Nephron (organoid): ENCODE data around the gene TIMP1.

ENCODE experiments used
- H3K27ac Mint-ChIP-seq, 3 experiments: 2 replicates each; pipeline ENCODE4 v1.8.0; 2020; ENCODE audit warnings: mixed read lengths in 3 of 3, mild to moderate bottlenecking in 2 of 3, moderate library complexity in 1 of 3
- H3K27me3 Mint-ChIP-seq: 2 replicates; pipeline ENCODE4 v1.8.0; 2021; ENCODE audit warnings: low read depth, mild to moderate bottlenecking, moderate library complexity, mixed read lengths
- H3K36me3 Mint-ChIP-seq: 2 replicates; pipeline ENCODE4 v1.8.0; 2020; ENCODE audit warnings: low read depth, mixed read lengths
- H3K4me1 Mint-ChIP-seq: 2 replicates; pipeline ENCODE4 v1.8.0; 2020; ENCODE audit warnings: mixed read lengths
- H3K4me3 Mint-ChIP-seq, 3 experiments: 2 replicates each; pipeline ENCODE4 v1.8.0; 2020; ENCODE audit warnings: mild to moderate bottlenecking in 3 of 3, mixed read lengths in 3 of 3, moderate library complexity in 2 of 3
- H3K9me3 Mint-ChIP-seq: 2 replicates; pipeline ENCODE4 v1.8.0; 2020; ENCODE audit warnings: mixed read lengths
- TF ChIP-seq, protein P1 (sequence below), 3 experiments: fragments of 200-600 bp; sonication (generic); IDR thresholded peaks; one replicate each; pipeline ENCODE4 v1.5.0; 2021; ENCODE audit warnings: antibody characterized with exemption in 3 of 3; ENCODE audit not compliant: unreplicated experiment in 3 of 3

Gene TIMP1

DNA sequence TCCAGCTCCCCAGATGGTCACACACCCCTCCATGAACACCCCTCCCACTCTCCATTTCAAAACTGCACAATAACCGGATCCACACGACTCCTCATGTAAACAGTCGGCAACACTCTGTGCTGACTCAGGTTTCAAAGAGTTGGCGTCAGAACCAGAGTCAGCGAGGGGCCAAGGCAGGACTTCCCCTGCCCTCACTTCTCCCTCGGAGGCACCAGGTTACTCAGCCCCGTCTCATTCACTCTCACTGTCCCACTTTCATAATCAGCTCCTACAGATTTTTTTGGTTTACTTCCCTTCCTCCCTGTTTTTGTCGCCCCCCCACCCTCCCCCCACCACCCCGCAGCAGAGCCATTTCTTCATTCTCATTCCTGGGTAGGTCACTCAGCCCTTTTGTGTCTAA is 2.7 kb upstream of the TIMP1 start:
- Mint-ChIP-seq H3K36me3 (no peaks in the 10 kb centered on the region), H3K27me3 (no peaks in the 10 kb centered on the region), H3K4me3 (peak overlapping the region in 1 of 3 experiments; percentile 8), H3K4me1 (peaks cover 29% of the 10 kb centered on the region), H3K9me3 (peaks cover 21% of the 10 kb centered on the region), H3K27ac (peak overlapping the region in 1 of 3 experiments; percentile 64)
- TF ChIP-seq, protein P1, sequence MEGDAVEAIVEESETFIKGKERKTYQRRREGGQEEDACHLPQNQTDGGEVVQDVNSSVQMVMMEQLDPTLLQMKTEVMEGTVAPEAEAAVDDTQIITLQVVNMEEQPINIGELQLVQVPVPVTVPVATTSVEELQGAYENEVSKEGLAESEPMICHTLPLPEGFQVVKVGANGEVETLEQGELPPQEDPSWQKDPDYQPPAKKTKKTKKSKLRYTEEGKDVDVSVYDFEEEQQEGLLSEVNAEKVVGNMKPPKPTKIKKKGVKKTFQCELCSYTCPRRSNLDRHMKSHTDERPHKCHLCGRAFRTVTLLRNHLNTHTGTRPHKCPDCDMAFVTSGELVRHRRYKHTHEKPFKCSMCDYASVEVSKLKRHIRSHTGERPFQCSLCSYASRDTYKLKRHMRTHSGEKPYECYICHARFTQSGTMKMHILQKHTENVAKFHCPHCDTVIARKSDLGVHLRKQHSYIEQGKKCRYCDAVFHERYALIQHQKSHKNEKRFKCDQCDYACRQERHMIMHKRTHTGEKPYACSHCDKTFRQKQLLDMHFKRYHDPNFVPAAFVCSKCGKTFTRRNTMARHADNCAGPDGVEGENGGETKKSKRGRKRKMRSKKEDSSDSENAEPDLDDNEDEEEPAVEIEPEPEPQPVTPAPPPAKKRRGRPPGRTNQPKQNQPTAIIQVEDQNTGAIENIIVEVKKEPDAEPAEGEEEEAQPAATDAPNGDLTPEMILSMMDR (IDR thresholded peaks at IDR 0.05; ENCODE audit: unreplicated experiment in 3 of 3), result no peak

DNA sequence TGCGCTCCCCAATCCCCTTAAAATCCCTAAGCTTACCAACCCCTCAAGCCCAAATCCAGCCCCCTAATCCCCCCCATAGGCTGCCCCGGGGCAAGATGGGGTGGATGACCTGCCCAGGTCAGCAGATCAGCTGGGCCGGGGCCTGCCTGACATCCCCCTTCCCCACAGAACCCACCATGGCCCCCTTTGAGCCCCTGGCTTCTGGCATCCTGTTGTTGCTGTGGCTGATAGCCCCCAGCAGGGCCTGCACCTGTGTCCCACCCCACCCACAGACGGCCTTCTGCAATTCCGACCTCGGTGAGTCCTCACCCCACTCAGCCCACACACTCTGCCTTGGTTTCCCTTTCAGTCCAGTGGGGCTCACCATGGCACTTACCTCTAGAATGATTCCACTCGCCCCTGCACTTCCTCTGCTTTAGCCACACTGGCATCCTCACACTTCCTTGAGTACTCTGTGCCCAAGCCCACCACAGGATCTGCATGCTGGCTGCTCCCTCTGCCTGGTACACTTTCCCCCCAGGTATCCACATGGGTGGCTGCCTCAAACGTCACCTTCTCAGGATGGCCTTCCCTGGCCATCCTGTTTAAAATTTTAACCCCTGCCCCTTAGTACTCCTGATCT is 1.1 kb downstream of the TIMP1 start:
- Mint-ChIP-seq H3K4me1 (peaks cover 27% of the 10 kb centered on the region), H3K4me3 (peak overlapping the region; percentile 75 to 83 (median 80)), H3K27ac (peak overlapping the region; percentile 35 to 72 (median 67)), H3K36me3 (no peaks in the 10 kb centered on the region), H3K27me3 (no peaks in the 10 kb centered on the region), H3K9me3 (peaks cover 14% of the 10 kb centered on the region)
- TF ChIP-seq, protein P1 (IDR thresholded peaks at IDR 0.05; ENCODE audit: unreplicated experiment in 3 of 3), result no peak

DNA sequence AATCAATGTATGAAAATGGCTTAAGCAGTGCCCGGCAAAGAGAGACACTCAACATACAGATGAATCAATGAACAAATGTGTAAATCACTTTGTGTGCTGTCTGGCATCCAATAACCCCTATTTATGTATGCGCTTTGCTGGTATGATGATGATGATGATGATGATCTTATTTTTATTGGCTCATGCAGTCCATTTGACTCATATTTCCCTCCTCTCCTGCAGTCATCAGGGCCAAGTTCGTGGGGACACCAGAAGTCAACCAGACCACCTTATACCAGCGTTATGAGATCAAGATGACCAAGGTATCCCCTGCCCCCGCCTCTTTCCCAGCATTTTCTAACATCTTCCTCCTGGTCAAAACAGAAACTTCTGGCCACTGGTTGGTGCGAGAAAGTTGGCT is 2.5 kb downstream of the TIMP1 start:
- Mint-ChIP-seq H3K27ac (no peak overlapping the region), H3K36me3 (no peaks in the 10 kb centered on the region), H3K9me3 (peaks cover 15% of the 10 kb centered on the region), H3K4me1 (peaks cover 22% of the 10 kb centered on the region), H3K4me3 (peak overlapping the region in 2 of 3 experiments; percentile 39 to 40), H3K27me3 (no peaks in the 10 kb centered on the region)
- TF ChIP-seq, protein P1 (IDR thresholded peaks at IDR 0.05; ENCODE audit: unreplicated experiment in 3 of 3), result no peak

DNA sequence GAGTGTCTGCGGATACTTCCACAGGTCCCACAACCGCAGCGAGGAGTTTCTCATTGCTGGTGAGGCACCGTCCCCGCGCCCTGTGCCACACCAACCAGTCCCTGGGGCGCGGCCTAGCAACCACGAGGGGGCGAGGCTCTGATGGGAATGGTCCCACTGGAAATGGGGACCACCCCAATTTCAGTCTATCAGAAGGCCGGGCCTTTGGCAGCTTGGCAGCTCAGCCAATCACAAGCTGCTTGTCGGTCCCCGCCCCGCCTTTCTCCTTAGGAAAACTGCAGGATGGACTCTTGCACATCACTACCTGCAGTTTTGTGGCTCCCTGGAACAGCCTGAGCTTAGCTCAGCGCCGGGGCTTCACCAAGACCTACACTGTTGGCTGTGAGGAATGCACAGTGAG is 3.0 kb downstream of the TIMP1 start:
- peaks cover 13% of the 10 kb centered on the region for H3K9me3 Mint-ChIP-seq
- H3K27me3 Mint-ChIP-seq, result no peaks in the 10 kb centered on the region
- no peak overlapping the region for H3K27ac Mint-ChIP-seq
- H3K4me3 Mint-ChIP-seq, result no peak overlapping the region
- TF ChIP-seq, protein P1 (IDR thresholded peaks at IDR 0.05; ENCODE audit: unreplicated experiment in 3 of 3), result no peak
- H3K36me3 Mint-ChIP-seq, result no peaks in the 10 kb centered on the region
- H3K4me1 Mint-ChIP-seq, result peaks cover 22% of the 10 kb centered on the region

DNA sequence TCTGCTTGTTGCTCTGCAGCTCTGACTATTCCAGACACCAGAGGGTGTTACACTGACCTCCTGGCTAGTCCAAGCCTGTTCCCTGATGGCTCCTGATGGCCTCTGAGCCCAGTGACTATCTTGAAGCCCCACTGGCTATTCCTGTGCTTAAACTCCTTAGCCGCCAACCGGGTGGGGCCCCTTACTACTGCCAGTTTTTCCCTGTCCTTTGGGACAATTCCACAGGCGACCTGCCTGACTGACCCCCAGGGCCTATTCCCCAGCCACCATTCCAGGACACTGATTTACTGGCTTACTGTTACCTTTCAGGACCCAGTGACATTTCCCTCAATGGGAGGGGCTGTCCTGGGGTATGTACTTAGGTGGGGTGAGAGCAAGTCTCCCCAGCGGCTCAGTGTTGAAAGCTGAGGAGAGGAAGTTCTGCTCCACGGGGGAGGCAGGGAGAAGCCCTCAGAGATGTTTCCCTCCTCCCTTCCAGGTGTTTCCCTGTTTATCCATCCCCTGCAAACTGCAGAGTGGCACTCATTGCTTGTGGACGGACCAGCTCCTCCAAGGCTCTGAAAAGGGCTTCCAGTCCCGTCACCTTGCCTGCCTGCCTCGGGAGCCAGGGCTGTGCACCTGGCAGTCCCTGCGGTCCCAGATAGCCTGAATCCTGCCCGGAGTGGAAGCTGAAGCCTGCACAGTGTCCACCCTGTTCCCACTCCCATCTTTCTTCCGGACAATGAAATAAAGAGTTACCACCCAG is 4.0 kb downstream of the TIMP1 start:
- peaks cover 13% of the 10 kb centered on the region for H3K9me3 Mint-ChIP-seq
- peak overlapping the region in 1 of 3 experiments; percentile 44 for H3K27ac Mint-ChIP-seq
- H3K4me3 Mint-ChIP-seq, result peak overlapping the region in 2 of 3 experiments; percentile 24 to 36
- peaks cover 22% of the 10 kb centered on the region for H3K4me1 Mint-ChIP-seq
- H3K27me3 Mint-ChIP-seq, result no peaks in the 10 kb centered on the region
- no peaks in the 10 kb centered on the region for H3K36me3 Mint-ChIP-seq
- TF ChIP-seq, protein P1 (IDR thresholded peaks at IDR 0.05; ENCODE audit: unreplicated experiment in 3 of 3), result no peak
